Ishikawa (cell line): ENCODE data around the gene IL12RB1.
A peak's percentile ranks its signal among the peaks of the same experiment; 100 is the strongest.

Source experiments
- CEBPB ChIP-seq: IDR thresholded peaks from 2 replicates; pipeline ENCODE4 v1.6.1; 2012
- CREB1 ChIP-seq: IDR thresholded peaks from 2 replicates; pipeline ENCODE4 v1.6.1; 2012; ENCODE audit warnings: low read depth
- EGR1 ChIP-seq: IDR thresholded peaks from 2 replicates; pipeline ENCODE4 v1.6.1; 2012
- EP300 ChIP-seq: IDR thresholded peaks from 2 replicates; pipeline ENCODE4 v1.6.1; 2012; ENCODE audit warnings: borderline replicate concordance
- FOXM1 ChIP-seq: IDR thresholded peaks from 2 replicates; pipeline ENCODE4 v1.6.1; 2012; ENCODE audit warnings: low read depth, borderline replicate concordance
- MAX ChIP-seq: IDR thresholded peaks from 2 replicates; pipeline ENCODE4 v1.6.1; 2012
- NFIC ChIP-seq: IDR thresholded peaks from 2 replicates; pipeline ENCODE4 v1.6.1; 2012
- RAD21 ChIP-seq: IDR thresholded peaks from 2 replicates; pipeline ENCODE4 v1.6.1; 2012; ENCODE audit warnings: low read depth
- REST ChIP-seq: IDR thresholded peaks from 2 replicates; pipeline ENCODE4 v1.6.1; 2012; ENCODE audit warnings: low read depth, mild to moderate bottlenecking
- TAF1 ChIP-seq: IDR thresholded peaks from 2 replicates; pipeline ENCODE4 v1.6.1; 2012; ENCODE audit warnings: low read depth, mild to moderate bottlenecking
- TCF12 ChIP-seq: IDR thresholded peaks from 2 replicates; pipeline ENCODE4 v1.6.1; 2012; ENCODE audit warnings: low read depth
- TEAD4 ChIP-seq: IDR thresholded peaks from 2 replicates; pipeline ENCODE4 v1.6.1; 2012
- YY1 ChIP-seq: IDR thresholded peaks from 2 replicates; pipeline ENCODE4 v1.6.1; 2012; ENCODE audit warnings: low read depth
- ZBTB7A ChIP-seq: IDR thresholded peaks from 2 replicates; pipeline ENCODE4 v1.6.1; 2012; ENCODE audit warnings: low read depth
- TF ChIP-seq, protein P1 (sequence below): IDR thresholded peaks from 2 replicates; pipeline ENCODE4 v1.6.1; 2012

Gene IL12RB1

DNA sequence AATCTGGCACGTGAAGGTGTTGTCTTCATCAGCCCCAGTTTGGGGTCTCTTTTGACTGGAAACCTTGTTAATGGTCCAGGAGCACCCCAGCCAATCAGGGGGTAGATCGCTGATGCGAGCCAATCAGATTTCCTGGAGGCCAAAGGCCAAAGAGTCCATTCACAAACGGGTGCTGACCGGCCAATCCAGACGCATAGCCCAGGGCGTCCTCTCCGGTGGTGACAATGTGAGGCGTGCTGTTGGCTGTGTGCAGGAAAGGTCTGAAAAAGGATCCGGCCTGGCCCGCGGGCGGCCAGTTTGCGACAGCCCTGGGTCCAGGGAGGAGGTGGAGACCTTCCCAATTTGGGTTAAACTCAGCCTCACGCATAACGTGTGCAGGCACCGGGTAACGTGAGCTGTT is 14.0 kb upstream of the IL12RB1 start:
- TF ChIP-seq MAX (peak; percentile 65), ZBTB7A (no peak)

- TF ChIP-seq YY1, result no peak
- no peak for TF ChIP-seq TCF12
- TF ChIP-seq ZBTB7A, result no peak
- no peak for TF ChIP-seq TAF1
- TF ChIP-seq EP300, result no peak
- no peak for TF ChIP-seq RAD21
These were observed 12.9 kb upstream of the IL12RB1 start for GRCh38 chr19:18099623-18099995.

DNA sequence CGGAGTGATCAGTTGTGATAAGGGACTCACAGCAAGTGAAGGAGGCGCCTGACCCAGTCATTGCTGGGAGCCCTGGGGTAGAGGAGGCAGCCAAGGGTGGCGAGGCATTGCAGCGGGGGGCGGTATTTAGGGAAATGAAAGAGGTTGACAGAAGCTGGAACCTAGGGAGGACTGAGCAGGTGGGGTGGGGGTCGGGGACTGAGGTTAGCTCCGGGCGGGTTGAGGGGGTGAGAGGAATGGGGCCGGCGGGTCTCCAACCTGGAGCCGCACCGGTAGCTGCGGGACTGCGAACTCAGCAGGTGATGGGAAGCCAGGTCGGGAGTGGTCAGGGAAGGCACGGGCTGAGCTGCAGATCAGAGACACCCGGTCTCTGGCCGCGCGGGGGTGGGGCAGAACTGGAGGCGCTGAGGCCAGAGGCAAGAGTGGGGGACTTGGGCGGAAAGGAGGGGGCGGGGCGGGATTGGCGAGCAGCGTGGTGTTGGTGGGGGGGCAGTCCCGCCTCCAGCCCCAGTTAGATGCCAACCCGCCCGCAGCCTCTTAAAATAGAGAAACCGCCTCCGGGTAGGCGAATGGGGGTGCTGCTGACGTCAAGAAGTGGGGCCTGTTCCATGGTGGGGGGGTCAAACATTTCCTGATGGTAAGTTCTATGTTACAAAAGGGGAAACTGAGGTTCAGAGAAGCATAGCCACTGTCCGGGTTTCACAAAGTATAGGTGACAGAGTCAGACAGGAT is 12.3 kb upstream of the IL12RB1 start:
- TF ChIP-seq TAF1 (no peak), REST (no peak), TCF12 (no peak), EGR1 (no peak), CEBPB (no peak), ZBTB7A (0 out of 2 replicates have a peak, but pooled peaks have one; percentile 30), TEAD4 (peak; percentile 7; the same call in 1 of the 2 replicates)
- TF ChIP-seq, protein P1, sequence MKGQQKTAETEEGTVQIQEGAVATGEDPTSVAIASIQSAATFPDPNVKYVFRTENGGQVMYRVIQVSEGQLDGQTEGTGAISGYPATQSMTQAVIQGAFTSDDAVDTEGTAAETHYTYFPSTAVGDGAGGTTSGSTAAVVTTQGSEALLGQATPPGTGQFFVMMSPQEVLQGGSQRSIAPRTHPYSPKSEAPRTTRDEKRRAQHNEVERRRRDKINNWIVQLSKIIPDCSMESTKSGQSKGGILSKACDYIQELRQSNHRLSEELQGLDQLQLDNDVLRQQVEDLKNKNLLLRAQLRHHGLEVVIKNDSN, result no peak

GRCh38 chr19:18097993-18098890 is 11.5 kb upstream of the IL12RB1 start:
- TF ChIP-seq CREB1 (no peak), MAX (no peak), FOXM1 (no peak), TEAD4 (no peak), NFIC (no peak), ZBTB7A (no peak), EGR1 (no peak), EP300 (no peak), REST (no peak), YY1 (no peak), RAD21 (no peak), CEBPB (no peak), TAF1 (no peak), TCF12 (no peak)

- TF ChIP-seq CREB1 (no peak), TAF1 (no peak), TCF12 (no peak), ZBTB7A (0 out of 2 replicates have a peak, but pooled peaks have one; percentile 35), NFIC (no peak), TEAD4 (no peak), REST (no peak), CEBPB (no peak), RAD21 (no peak), YY1 (no peak), EGR1 (peak; percentile 57; the same call in 1 of the 2 replicates), MAX (no peak; the same call in 1 of the 2 replicates)
- TF ChIP-seq, protein P1, result peak; percentile 75
These were observed 10.7 kb upstream of the IL12RB1 start, which contains the start of gene MAST3 for GRCh38 chr19:18097217-18097992. TSS of gene MAST3 (plus strand) at chr19:18097778. CDS start at chr19:18097793, 15 bp downstream.
